ENCODE measurements around the gene BCL6. TPM values are rescaled to one million over a fixed set of nuclear protein-coding genes. Genes with fewer than 3 reads are reported as not detected.
A peak's percentile ranks its signal among the peaks of the same experiment; 100 is the strongest.

BCL6 gene
- total RNA-seq, 1 experiment from 2014 or later = 16.4 TPM

DNA sequence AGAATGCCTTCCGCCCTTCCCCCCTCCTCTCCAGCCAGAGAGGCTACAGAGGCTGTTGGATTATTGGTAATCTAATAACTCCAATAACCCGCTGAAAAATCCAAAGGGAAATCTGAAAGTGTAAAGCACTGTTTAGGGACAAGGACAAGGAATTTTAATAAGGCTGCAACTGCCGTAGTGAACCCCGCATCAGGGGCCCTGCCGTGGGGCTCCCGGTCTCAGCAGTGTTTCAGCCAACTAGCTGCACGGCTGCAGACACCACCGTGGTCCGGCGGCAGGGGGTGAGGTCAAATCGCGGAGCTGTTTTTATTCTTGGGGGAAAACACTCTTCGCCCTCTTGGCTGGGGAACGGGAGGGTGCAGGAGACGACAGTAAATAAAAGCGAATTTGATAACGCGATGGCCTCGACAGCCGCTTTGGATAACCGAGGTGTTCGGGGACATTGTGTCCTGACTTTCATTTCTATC is 6.1 kb downstream of the BCL6 start:
- ChIA-PET CTCF (interaction anchor here (0.5 to 6.6 kb wide), 31 partner anchors 8 to 1496 kb away, joined by 3 to 240 read pairs (median 4); no protein-coding TSS in a partner anchor), POLR2A (interaction anchor here (0.7 to 7.3 kb wide), 26 partner anchors 8 to 1412 kb away, joined by 3 to 234 read pairs (median 6); partner anchors contain the start of genes BCL6 and LPP)
- Mint-ChIP-seq H3K27me3 (ENCODE audit: insufficient read depth, unreplicated experiment) (no peaks in the 10 kb centered on the region), H3K27ac (ENCODE audit: low read depth, unreplicated experiment) (peak overlapping the region; percentile 100), H3K4me1 (ENCODE audit: insufficient read depth, unreplicated experiment) (peaks cover 44% of the 10 kb centered on the region), H3K4me3 (ENCODE audit: unreplicated experiment) (peak overlapping the region; percentile 98), H3K36me3 (ENCODE audit: insufficient read depth, unreplicated experiment) (peaks cover 62% of the 10 kb centered on the region), H3K9me3 (ENCODE audit: unreplicated experiment) (no peaks in the 10 kb centered on the region)
- DNase-seq (ENCODE audit: unreplicated experiment) = no peak
- intact Hi-C loops (cut with micrococcal nuclease) = loop anchor here (1.0 kb wide), 4 partner anchors 1302 to 1494 kb away; no protein-coding TSS in a partner anchor
- BruUV-seq (replicated peaks) = no TSS peak
- TF ChIP-seq, protein P1, sequence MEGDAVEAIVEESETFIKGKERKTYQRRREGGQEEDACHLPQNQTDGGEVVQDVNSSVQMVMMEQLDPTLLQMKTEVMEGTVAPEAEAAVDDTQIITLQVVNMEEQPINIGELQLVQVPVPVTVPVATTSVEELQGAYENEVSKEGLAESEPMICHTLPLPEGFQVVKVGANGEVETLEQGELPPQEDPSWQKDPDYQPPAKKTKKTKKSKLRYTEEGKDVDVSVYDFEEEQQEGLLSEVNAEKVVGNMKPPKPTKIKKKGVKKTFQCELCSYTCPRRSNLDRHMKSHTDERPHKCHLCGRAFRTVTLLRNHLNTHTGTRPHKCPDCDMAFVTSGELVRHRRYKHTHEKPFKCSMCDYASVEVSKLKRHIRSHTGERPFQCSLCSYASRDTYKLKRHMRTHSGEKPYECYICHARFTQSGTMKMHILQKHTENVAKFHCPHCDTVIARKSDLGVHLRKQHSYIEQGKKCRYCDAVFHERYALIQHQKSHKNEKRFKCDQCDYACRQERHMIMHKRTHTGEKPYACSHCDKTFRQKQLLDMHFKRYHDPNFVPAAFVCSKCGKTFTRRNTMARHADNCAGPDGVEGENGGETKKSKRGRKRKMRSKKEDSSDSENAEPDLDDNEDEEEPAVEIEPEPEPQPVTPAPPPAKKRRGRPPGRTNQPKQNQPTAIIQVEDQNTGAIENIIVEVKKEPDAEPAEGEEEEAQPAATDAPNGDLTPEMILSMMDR (IDR thresholded peaks at IDR 0.05; ENCODE audit: unreplicated experiment) = no peak

DNA sequence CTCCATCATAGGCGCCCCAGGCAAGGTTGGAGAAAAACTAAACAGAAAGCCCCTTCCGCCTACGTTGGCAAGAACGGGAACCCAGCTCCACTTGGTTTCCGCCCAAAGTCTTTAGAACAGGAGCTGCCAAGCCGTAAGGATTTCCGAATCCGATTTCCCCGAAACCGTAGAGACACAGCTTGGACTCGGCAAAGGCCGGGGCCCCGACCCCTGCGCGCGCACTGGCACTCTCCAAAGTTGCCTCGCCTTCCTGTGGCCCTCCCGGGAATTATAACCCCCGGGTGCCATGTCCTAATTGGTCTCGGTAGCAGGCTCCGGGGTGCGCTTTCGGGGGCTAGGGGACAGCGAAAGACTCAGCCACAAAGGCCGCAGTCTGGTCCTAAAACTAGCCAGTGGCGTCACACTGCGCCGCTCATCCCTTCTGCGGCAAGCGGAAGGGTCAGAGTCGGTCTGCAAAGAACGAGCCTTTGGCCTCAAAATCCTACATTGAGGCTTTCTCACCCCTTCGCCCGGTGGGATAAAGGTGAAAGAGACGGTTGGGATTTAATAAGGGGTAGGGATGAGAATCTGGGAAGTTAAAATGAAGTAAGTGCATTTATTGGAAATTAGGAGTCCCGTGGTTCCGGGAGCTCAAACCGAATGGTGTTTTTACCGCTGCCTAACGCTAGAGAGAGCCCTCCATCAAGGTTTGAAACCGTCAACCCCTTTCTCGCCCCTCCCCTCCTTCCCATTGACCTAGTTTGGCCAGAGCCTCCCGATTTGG is 6.8 kb downstream of the BCL6 start:
- BruUV-seq (replicated peaks) = no TSS peak
- ChIA-PET POLR2A (interaction anchor here (0.6 to 7.3 kb wide), 32 partner anchors 9 to 1412 kb away, joined by 3 to 234 read pairs (median 4); partner anchors contain the start of genes BCL6 and LPP), CTCF (interaction anchor here (0.6 to 6.6 kb wide), 34 partner anchors 8 to 1493 kb away, joined by 3 to 240 read pairs (median 4); no protein-coding TSS in a partner anchor)

DNA sequence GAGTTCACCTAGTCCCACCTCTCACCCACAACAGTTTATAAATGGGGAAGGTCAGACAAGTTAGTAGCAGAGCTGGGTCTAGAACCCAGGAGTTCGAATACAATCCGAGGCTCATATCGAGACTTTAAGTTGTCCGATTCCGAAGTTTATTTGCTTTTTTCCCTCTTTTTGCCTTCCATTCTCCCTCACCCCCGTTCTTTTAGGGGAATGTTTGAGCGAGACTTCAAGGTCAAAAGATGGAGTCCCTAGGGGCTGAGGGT is 7.3 kb downstream of the BCL6 start:
- H3K9me3 Mint-ChIP-seq (ENCODE audit: unreplicated experiment) = no peaks in the 10 kb centered on the region
- DNase-seq (ENCODE audit: unreplicated experiment) = no peak
- TF ChIP-seq, protein P1 (IDR thresholded peaks at IDR 0.05; ENCODE audit: unreplicated experiment) = no peak
- H3K4me1 Mint-ChIP-seq (ENCODE audit: insufficient read depth, unreplicated experiment) = peaks cover 44% of the 10 kb centered on the region
- CTCF ChIA-PET = interaction anchor here (0.6 to 6.6 kb wide), 19 partner anchors 9 to 1413 kb away, joined by 3 to 240 read pairs (median 3); no protein-coding TSS in a partner anchor
- BruUV-seq (replicated peaks) = TSS peak; percentile 35
- POLR2A ChIA-PET = interaction anchor here (0.6 to 7.3 kb wide), 23 partner anchors 9 to 1413 kb away, joined by 3 to 234 read pairs (median 6); partner anchors contain the start of genes BCL6 and LPP
- H3K27me3 Mint-ChIP-seq (ENCODE audit: insufficient read depth, unreplicated experiment) = no peaks in the 10 kb centered on the region
- intact Hi-C loops (cut with micrococcal nuclease) = no loop called here
- H3K4me3 Mint-ChIP-seq (ENCODE audit: unreplicated experiment) = peak overlapping the region; percentile 98
- peaks cover 72% of the 10 kb centered on the region for H3K36me3 Mint-ChIP-seq (ENCODE audit: insufficient read depth, unreplicated experiment)
- H3K27ac Mint-ChIP-seq (ENCODE audit: low read depth, unreplicated experiment) = peak overlapping the region; percentile 100

More for the DNA sequence above, 6.8 kb downstream of the BCL6 start:
- Mint-ChIP-seq H3K27me3 (ENCODE audit: insufficient read depth, unreplicated experiment) (no peaks in the 10 kb centered on the region), H3K27ac (ENCODE audit: low read depth, unreplicated experiment) (peak overlapping the region; percentile 100), H3K4me1 (ENCODE audit: insufficient read depth, unreplicated experiment) (peaks cover 44% of the 10 kb centered on the region), H3K4me3 (ENCODE audit: unreplicated experiment) (peak overlapping the region; percentile 98), H3K36me3 (ENCODE audit: insufficient read depth, unreplicated experiment) (peaks cover 67% of the 10 kb centered on the region), H3K9me3 (ENCODE audit: unreplicated experiment) (no peaks in the 10 kb centered on the region)
- peak; percentile 95 for DNase-seq (ENCODE audit: unreplicated experiment)
- TF ChIP-seq, protein P1 (IDR thresholded peaks at IDR 0.05; ENCODE audit: unreplicated experiment) = peak; percentile 63
- intact Hi-C loops (cut with micrococcal nuclease) = loop anchor here (1.0 kb wide), 4 partner anchors 1303 to 1495 kb away; no protein-coding TSS in a partner anchor
